ENCODE results near the gene NKAIN2.
"Not testable (repeated sequence)": the region's sequence is repeated elsewhere in the genome, so short reads cannot be mapped to it uniquely, and the experiment has no call there.

The NKAIN2 gene

DNA sequence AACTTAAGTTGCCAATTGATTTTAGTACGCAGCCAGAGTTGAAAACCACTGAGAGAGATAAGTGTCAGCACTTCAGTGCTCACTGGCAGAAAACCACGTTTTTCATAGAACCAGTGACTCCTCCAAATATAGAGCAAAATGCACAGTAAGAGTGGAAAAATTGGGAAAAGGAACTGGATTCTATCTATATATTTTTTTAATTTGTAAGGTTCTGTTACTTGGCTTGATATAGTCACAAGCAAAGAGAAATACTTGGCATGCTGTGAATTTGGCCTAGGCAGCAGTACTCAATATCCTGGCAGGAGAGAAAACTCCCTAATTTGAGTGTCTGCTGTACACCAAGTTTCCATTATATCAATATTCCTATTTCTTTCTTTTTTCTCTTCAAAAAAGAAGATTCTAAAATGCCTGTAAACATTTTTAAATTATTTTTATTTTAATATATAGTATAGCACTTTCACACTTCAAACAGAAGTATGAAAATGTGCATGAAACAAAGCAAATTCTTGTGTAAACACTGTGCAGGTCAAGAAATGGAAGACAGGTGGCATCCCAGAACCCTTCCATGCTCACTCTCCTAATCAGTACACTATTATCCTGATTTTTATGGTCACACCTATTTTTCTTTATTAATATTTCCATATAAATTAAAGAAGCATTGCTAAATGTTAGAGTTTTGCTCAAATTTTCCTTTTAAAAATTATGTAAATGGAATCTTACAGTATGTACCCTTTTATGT is 596.8 kb downstream of the NKAIN2 start:
- in situ Hi-C loops (cut with MboI; ENCODE audit: low sequenced_read_pairs): no loop called here

DNA sequence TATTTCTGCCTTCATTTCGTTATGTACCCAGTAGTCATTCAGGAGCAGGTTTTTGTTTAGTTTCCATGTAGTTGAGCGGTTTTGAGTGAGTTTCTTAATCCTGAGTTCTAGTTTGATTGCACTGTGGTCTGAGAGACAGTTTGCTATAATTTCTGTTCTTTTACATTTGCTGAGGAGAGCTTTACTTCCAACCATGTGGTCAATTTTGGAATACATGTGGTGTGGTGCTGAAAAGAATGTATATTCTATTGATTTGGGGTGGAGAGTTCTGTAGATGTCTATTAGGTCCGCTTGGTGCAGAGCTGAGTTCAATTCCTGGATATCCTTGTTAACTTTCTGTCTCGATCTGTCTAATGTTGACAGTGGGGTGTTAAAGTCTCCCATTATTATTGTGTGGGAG is 606.8 kb downstream of the NKAIN2 start:
- in situ Hi-C loops (cut with MboI; ENCODE audit: low sequenced_read_pairs): not testable (repeated sequence)

DNA sequence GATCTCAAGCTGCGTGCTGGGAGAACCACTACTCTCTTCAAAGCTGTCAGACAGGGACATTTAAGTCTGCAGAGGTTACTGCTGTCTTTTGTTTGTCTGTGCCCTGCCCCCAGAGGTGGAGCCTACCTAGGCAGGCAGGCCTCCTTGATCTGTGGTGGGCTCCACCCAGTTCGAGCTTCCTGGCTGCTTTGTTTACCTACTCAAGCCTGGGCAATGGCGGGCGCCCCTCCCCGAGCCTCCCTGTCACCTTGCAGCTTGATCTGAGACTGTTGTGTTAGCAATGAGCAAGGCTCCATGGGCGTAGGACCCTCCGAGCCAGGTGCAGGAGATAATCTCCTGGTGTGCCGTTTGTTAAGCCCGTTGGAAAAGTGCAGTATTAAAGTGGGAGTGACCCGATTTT is 609.0 kb downstream of the NKAIN2 start:
- in situ Hi-C loops (cut with MboI; ENCODE audit: low sequenced_read_pairs): not testable (repeated sequence)

DNA sequence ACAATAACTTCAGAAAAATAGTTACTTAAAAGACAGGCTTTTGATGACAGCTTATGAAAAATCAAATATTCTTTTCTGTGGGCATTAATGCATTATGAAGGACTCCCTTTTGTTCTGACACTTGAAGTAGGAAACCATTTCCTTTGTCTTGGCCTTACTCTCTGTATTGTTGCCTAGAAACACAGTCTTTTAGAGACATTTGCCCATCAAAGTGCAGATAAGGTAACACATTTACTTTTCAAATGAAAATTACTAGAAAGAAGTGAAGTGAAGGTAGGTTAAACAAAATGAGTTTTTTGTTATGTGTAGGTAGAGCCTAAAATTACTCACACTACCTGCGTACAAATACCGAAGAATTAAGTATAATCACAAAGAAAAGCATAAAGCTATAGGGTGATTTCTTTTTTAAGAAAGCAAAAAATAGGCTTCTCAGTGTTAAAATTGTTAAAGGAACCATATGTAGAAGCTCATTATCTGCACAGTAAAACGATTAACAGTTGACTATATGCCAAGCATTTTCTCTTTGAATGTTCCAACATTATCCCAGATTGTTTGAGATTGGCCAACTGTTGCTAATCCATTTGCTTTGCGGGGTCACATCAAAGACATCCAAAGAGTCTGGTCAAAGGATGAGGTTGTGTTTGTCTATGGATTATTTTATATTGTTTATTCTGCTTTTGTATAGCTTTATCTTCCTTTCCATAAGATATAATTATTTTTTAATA is 616.6 kb downstream of the NKAIN2 start:
- in situ Hi-C loops (cut with MboI; ENCODE audit: low sequenced_read_pairs): no loop called here

DNA sequence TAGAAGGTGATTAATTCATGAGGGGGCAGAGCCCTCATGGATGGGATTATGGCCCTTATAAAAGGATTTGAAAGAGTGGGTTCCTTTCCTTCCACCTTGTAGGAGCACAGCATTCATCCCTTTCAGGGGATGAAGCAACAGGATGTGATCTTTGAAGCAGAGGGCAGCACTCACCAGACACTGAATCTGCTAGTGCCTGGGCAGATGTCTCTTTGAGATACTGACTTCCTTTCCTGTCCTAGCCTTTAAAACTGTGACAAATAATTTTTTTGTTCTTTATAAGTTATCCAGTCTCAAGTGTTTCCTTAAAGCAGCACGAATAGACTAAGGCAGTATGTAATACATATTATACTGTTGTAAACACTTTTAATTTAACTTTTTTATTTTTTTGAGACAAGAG is 620.0 kb downstream of the NKAIN2 start:
- in situ Hi-C loops (cut with MboI; ENCODE audit: low sequenced_read_pairs): no loop called here

DNA sequence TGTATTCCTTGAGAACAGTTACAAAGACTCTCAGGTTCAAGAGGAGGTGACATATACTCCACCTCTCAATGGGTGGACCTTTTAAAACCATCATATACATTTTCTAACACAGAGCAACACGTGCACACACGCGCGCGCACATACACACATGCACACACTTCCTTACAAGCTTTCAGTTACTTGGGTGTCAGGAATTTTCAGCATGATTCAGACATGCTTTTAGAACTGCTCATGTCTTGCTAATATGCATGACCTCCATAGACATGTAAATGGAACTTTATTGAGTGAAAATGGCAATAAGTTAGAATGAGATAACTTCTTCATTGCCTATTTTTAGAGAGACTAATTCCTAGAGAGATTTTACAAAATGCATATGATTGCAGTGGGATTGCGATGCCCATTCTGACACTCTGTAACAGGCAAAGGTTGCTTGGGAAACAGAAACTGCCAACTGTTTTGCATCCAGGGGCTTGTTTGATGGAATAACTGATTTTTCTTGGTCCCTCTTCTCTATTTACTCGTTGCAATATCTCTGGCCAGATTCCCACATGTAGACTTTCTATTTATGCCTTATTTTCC is 627.2 kb downstream of the NKAIN2 start:
- in situ Hi-C loops (cut with MboI; ENCODE audit: low sequenced_read_pairs): no loop called here

DNA sequence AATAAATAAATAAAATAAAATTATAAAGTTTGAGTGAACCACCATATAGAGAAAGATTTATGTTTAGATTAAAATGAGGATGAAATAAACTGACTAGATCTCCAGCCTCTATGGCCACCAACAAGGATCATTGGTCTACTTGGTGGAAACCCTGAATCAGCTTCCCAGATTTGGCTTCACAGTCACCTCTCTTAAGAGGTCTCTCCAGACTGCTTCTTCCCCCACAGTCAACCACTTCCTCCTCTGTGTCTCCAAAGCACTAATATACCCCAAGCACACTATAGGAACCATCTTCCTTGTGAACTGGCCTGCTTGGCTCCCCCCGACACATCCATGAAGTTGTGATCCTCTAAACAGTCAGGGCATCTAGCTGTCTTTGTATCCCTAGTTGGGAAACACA is 629.0 kb downstream of the NKAIN2 start:
- in situ Hi-C loops (cut with MboI; ENCODE audit: low sequenced_read_pairs): no loop called here

DNA sequence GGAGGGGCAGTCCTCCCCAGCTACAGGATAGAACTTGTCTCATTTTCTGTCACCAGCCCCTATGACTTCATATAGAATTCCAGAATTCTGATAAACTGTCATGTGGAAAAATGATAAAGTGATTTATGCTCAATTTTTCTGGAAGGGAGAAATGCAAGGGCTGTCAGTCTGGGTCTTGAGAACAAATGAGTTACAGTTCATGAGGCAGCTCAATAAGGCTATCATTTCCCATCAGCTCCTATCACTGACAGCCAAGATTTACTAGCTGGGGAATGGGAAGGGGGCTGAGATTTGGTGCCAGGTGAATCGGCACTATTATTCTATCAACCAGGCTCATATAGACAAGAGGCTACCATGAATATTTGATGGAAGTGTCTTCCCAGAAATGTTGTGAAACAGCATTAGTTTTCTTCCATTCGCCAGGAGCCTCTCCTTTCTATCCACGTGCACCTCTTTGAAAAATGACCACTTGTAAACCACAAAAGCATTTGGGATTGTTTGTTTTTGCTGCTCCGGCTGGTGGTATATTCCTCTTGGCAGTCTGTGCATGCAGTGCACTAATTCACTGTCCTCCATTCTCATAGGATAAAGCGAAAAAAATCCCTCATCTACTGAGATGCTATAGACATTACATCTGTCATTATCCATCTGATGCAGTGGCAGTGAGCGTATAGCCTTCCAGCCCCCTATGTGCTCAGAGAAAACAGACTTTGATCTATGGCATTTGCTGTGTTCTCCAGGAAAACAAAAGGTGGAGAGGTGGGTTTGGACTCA is 629.9 kb downstream of the NKAIN2 start:
- in situ Hi-C loops (cut with MboI; ENCODE audit: low sequenced_read_pairs): no loop called here

DNA sequence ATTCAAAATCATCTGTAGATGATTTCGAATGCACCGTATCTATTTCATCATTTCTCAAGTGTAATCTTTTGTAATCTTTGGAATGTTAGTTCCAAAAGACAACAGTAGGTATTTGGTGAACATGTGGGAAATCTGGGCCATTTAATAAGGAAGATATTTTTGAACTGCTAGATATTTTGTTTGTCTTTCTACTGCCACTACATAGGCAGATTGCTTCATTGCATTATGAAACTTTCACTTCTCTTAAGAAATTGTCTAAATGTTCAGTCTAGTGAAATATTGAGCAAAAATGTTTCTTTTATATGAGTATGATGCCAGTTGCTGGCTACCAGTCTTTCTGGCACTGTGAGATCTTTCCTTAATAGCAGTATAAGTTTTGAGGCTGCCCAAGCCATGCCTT is 630.8 kb downstream of the NKAIN2 start:
- in situ Hi-C loops (cut with MboI; ENCODE audit: low sequenced_read_pairs): no loop called here

DNA sequence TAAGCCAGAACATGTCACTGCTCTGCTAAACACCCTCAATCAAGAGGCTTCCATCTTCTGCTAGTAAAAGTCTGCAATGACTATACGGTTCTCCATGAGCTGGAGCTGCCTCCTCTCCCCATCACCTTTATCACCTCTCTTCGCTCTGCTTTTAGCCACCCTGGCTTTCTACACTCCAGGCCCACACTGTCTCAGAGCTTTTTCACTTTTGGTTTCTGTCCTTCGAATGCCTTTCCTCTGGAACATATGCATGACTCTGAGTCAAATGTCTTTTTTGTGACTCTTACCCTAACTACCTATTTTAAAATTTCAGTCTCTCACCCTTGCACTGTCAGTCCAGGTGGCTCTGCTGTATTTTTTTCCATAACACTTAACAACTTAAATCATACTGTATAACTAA is 633.1 kb downstream of the NKAIN2 start:
- in situ Hi-C loops (cut with MboI; ENCODE audit: low sequenced_read_pairs): no loop called here

DNA sequence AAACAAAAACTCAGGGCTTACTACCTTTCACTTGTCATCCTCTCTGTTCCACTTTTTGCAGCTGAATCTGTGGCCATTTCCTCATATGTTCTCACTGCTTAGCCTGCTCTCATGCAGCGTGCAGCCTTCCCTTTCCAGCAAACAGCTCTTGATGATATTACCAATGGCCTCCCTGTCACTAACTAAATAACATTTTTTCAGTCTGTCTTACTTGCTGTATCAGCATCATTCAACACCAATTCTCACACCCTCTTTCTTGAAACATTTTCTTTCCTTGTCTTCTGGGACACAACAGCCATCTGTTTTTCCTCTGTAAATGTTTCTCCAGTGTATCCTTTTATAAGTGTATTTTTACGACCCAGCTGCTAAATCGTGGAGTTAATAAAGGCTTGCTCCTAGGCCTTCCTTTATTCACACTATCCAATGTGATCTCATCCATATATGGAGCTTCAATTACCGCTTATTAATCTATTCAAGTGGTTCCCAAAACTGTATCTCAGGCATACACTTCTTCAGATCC is 634.9 kb downstream of the NKAIN2 start:
- in situ Hi-C loops (cut with MboI; ENCODE audit: low sequenced_read_pairs): no loop called here

DNA sequence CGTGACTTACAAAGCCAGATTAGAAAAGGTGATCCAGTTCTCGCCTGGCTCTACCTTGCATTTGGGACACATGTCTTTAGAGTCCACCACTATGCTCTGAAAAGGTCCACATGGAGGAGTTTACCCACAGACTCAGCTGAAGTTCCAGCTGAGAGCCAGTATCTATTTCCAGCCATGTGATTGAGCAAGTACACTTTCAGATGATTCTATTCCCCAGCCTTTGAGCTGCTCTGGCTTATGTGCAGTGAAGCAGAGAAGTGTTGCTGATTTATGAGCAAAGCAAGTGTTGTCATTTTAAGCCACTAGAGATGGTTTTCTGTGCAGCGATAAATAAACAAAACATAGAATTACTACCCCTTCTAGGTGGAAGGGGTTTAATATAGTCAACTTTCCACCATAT is 637.8 kb downstream of the NKAIN2 start:
- in situ Hi-C loops (cut with MboI; ENCODE audit: low sequenced_read_pairs): no loop called here

DNA sequence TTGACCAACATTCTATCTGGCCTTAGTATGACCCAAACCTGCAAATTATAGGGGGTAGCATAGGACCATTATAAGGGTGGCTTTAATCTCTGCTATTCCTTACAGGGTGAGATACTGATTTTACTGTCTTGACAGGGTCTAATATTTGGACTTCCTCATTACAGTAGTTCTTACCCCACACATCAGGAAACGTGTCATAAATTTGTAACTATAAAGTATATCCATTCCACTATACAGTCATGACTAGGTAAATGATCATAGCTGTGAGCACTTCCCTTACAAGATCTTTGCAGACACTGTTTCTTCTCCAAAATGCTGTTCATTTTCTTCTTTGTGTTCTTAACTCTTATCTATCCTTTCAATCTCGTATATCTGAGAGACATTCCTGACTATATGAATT is 639.9 kb downstream of the NKAIN2 start:
- in situ Hi-C loops (cut with MboI; ENCODE audit: low sequenced_read_pairs): no loop called here

DNA sequence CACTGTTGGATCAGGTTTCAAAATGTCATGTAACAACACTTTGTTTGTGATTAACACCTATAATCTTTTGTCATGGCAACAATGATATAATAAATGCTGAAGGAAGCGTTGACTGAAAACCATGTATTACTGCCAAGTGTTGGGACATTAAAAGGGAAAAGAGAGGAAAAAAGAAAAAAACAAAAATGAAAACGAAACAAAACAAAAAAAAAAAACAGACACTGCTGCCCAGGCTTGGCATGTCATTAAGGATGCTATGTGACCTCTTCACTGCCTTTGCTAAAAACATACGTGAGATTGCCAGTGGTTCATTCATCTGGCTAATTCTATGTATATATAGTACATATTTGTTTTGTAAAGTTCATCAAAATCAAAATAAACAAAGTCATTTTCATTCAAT is 641.9 kb downstream of the NKAIN2 start:
- in situ Hi-C loops (cut with MboI; ENCODE audit: low sequenced_read_pairs): no loop called here

DNA sequence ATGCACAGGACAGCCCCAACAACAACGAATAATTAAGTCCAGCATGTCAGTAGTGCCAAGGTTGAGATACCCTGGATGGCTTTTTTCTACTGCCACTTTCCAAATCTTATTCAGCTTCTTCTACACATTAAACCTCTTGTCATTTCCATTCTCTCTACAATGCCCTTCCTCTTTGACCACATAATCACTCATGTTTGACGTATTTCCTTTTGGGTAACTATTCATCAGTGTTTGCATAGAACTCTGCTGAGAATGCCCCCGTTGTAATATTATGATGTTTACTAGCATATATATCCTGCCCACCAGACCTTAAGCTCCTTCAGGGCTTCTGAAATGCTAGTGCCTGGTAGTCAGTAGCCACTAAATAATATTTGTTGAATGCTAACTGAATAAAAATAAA is 643.3 kb downstream of the NKAIN2 start:
- in situ Hi-C loops (cut with MboI; ENCODE audit: low sequenced_read_pairs): no loop called here

DNA sequence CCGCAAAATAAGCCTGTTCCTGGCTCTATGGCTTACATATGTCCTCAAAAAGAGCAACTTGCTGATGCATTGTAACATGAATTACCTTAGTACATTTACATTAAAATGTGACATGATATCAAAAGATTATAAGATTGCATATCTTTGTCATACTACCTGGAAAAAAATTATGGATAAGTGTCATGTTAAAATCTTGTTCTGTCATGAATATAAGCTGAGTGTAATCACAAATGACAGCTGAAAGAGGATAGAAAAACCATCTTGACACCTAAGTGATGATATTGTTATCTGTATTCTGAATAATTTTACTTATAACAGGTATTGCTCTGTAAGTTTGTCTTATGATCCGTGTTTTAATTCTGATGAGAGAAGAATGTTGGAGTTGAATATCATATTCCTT is 655.6 kb downstream of the NKAIN2 start:
- in situ Hi-C loops (cut with MboI; ENCODE audit: low sequenced_read_pairs): no loop called here

DNA sequence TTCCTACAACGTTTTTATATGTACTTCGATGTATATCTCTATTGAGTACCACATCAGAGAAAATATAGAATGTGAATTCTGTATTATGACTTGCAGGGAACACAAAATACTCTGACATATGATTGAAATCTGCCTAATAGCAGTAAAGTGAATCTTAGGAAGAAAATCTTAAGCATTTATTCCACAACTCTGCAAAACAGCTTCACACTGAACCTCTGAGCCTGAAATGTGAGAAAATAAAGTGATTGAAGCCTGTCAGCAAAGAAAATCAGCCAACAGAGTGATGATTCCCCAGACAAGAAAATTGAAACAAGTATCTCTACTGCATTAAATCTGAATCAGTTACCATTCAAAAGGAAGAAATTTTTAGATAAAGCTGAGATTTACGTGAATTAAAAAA is 659.1 kb downstream of the NKAIN2 start:
- in situ Hi-C loops (cut with MboI; ENCODE audit: low sequenced_read_pairs): no loop called here

DNA sequence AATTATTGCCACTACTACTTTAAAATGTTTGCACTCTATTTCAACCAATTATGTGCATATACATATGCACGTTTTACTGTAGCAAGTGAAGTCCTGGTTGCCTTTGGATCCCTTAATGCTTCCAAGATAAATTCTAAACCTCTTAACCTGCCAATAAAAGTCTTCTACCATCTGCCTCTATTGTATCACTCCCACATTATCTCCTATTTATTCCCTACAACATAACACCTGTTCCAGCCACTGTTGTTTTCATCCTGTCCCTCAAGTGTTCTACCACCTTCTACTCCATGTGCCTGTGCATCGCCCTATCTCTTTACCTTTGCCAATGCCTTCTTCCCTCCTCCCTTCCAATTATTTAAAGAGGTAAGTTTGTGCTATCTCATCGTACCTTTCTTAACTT is 659.6 kb downstream of the NKAIN2 start:
- in situ Hi-C loops (cut with MboI; ENCODE audit: low sequenced_read_pairs): no loop called here

DNA sequence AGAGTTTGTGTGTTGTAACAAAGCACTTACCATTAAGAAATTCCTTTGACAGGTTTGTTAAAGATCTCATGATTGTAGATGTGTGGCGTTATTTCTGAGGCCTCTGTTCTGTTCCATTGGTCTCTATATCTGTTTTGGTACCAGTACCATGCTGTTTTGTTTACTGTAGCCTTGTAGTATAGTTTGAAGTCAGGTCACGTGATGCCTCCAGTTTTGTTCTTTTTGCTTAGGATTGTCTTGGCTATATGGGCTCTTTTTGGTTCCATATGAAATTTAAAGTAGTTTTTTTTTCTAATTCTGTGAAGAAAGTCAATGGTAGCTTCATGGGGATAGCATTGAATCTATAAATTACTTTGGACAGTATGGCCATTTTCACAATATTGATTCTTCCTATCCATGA is 660.9 kb downstream of the NKAIN2 start:
- in situ Hi-C loops (cut with MboI; ENCODE audit: low sequenced_read_pairs): not testable (repeated sequence)

DNA sequence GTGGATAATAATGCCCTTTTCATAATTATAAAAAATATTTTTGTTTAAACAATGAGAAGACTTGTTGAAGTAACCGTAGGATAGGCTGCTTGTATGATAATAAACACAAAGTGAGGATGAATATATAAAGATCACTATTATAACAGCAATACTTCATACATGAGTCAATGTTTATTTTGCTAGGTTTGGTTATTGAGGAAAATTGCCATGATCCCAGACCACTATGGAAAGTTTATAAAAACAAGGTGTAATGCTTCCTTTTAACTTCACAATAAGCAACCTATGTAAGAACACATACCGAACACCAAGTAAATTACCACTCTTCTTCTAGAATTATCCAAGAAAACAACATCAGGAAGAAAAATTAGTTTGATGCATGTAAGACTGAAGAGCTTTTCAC is 663.3 kb downstream of the NKAIN2 start:
- in situ Hi-C loops (cut with MboI; ENCODE audit: low sequenced_read_pairs): no loop called here

DNA sequence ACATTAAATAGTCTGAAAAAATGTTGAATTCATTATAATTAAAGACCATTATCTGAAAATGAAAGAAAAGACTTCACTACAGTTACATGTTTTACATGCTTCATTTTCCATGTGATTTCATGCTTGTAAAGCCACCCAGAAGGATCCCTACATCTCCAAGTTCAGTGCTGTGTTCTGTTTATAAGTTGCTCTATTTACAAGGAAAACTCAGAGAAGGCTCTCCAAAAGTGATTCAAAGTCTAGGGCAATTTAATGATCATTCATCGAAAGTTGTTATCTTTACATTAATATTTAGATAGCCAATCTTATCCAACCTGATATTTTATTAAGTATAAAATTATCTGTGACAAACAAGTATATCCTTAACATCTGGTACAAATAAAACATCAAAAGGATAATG is 663.7 kb downstream of the NKAIN2 start:
- in situ Hi-C loops (cut with MboI; ENCODE audit: low sequenced_read_pairs): no loop called here
